ENCODE results near the gene FADS2. TPM values are rescaled to one million over a fixed set of nuclear protein-coding genes. Genes with fewer than 3 reads are reported as not detected.

The FADS2 gene
- total and polyA plus RNA-seq, 9 of the 15 experiments (the other 6 are each of a cell fraction or from before 2014, with no cell fraction given), result 2.9 to 42.8 (median 16.2) TPM

- TF ChIP-seq, protein P1, sequence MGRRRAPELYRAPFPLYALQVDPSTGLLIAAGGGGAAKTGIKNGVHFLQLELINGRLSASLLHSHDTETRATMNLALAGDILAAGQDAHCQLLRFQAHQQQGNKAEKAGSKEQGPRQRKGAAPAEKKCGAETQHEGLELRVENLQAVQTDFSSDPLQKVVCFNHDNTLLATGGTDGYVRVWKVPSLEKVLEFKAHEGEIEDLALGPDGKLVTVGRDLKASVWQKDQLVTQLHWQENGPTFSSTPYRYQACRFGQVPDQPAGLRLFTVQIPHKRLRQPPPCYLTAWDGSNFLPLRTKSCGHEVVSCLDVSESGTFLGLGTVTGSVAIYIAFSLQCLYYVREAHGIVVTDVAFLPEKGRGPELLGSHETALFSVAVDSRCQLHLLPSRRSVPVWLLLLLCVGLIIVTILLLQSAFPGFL (CRISPR knock-in tag; IDR thresholded peaks at IDR 0.05), result no peak
- TF ChIP-seq ELF2 (CRISPR knock-in tag; IDR thresholded peaks at IDR 0.05) (0 out of 2 replicates have a peak, but pooled peaks have one; percentile 45), HNRNPL (IDR thresholded peaks at IDR 0.05; ENCODE audit: low read depth, low read length) (no peak), MTA1 (IDR thresholded peaks at IDR 0.05; ENCODE audit: borderline replicate concordance) (no peak), ZFP1 (CRISPR knock-in tag; IDR thresholded peaks at IDR 0.05) (no peak), RBM22 (IDR thresholded peaks at IDR 0.05; ENCODE audit: low read depth, low read length, poor library complexity, severe bottlenecking) (peak; percentile 44), MECOM (CRISPR knock-in tag; IDR thresholded peaks at IDR 0.05) (peak; percentile 9; the same call in 1 of the 2 replicates), TCF3 (CRISPR knock-in tag; IDR thresholded peaks at IDR 0.05) (peak; percentile 40), SMARCE1 (IDR thresholded peaks at IDR 0.05) (no peak), IRF2 (CRISPR knock-in tag; IDR thresholded peaks at IDR 0.05) (no peak), NCOR1 (IDR thresholded peaks at IDR 0.05) (no peak), ZNF75A (CRISPR knock-in tag; IDR thresholded peaks at IDR 0.05) (no peak), BRD9 (IDR thresholded peaks at IDR 0.05; ENCODE audit: low read depth, partially characterized antibody) (peak; percentile 84), CREBBP (IDR thresholded peaks at IDR 0.05; ENCODE audit: low read depth, low read length) (no peak), BMI1 (IDR thresholded peaks at IDR 0.05; ENCODE audit: low read length) (no peak), HNRNPH1 (optimal IDR thresholded peaks at IDR 0.05; ENCODE audit: low read depth, low read length) (no peak), MAFF (IDR thresholded peaks at IDR 0.05; ENCODE audit: low read length) (no peak)
- TF ChIP-seq, protein P2, sequence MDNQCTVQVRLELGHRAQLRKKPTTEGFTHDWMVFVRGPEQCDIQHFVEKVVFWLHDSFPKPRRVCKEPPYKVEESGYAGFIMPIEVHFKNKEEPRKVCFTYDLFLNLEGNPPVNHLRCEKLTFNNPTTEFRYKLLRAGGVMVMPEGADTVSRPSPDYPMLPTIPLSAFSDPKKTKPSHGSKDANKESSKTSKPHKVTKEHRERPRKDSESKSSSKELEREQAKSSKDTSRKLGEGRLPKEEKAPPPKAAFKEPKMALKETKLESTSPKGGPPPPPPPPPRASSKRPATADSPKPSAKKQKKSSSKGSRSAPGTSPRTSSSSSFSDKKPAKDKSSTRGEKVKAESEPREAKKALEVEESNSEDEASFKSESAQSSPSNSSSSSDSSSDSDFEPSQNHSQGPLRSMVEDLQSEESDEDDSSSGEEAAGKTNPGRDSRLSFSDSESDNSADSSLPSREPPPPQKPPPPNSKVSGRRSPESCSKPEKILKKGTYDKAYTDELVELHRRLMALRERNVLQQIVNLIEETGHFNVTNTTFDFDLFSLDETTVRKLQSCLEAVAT (IDR thresholded peaks at IDR 0.05), result no peak
- TF ChIP-seq, protein P3, sequence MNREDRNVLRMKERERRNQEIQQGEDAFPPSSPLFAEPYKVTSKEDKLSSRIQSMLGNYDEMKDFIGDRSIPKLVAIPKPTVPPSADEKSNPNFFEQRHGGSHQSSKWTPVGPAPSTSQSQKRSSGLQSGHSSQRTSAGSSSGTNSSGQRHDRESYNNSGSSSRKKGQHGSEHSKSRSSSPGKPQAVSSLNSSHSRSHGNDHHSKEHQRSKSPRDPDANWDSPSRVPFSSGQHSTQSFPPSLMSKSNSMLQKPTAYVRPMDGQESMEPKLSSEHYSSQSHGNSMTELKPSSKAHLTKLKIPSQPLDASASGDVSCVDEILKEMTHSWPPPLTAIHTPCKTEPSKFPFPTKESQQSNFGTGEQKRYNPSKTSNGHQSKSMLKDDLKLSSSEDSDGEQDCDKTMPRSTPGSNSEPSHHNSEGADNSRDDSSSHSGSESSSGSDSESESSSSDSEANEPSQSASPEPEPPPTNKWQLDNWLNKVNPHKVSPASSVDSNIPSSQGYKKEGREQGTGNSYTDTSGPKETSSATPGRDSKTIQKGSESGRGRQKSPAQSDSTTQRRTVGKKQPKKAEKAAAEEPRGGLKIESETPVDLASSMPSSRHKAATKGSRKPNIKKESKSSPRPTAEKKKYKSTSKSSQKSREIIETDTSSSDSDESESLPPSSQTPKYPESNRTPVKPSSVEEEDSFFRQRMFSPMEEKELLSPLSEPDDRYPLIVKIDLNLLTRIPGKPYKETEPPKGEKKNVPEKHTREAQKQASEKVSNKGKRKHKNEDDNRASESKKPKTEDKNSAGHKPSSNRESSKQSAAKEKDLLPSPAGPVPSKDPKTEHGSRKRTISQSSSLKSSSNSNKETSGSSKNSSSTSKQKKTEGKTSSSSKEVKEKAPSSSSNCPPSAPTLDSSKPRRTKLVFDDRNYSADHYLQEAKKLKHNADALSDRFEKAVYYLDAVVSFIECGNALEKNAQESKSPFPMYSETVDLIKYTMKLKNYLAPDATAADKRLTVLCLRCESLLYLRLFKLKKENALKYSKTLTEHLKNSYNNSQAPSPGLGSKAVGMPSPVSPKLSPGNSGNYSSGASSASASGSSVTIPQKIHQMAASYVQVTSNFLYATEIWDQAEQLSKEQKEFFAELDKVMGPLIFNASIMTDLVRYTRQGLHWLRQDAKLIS (CRISPR knock-in tag; IDR thresholded peaks at IDR 0.05), result no peak; the same call in 1 of the 2 replicates
- TF ChIP-seq, protein P4, sequence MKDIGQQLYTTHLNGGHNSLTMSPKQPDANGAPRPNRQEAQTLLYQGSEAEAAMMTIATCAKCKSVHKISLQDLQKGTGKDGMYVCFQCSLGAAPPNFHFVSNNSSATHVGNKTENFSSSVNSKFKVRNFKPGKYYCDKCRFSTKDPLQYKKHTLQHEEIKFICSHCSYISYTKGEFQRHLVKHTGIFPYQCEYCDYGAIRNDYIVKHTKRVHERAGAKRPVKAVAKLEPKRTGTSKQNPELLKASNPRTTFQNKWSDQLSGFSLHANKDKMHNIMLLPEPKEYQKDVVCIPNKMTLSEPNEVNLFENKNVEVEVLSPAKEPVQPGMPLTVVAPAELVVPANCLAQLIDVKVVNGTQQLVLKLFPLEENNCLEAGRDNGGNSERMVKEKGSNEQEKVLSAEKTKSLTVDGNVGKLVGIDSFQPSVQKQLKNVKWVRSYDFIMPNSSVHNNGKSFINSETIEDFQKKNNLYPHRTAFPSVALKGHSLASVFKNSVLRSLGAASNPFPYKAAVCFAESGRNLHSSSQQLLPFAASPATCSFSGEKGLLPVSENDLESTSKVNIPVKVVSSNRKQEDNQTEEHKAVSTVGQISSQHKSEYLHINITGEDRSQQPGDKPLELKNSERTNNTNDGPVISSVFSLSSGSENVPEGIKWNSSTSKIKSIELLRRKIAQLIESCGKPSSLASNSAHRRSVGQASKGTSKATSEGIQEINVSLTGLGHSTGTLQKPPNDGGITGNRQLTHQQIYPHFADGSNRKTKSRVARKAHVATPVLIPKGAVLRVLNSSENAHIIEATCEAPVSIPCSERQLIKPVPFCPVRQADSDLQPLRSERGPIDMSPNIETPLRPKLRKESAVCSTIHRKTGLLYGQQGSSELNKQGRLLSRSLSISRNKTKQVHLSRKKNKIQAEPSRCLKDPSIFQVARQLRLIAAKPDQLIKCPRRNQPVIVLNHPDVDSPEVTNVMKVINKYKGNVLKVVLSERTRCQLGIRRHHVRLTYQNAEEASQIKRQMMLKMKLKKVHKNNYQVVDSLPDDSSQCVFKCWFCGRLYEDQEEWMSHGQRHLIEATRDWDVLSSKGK (CRISPR knock-in tag; IDR thresholded peaks at IDR 0.05), result no peak
Observed at GRCh38 chr11:61871158-61871597, 43.1 kb downstream of the FADS2 start (continued).
